ENCODE measurements around the gene GPR3.

- TF ChIP-seq, protein P1, sequence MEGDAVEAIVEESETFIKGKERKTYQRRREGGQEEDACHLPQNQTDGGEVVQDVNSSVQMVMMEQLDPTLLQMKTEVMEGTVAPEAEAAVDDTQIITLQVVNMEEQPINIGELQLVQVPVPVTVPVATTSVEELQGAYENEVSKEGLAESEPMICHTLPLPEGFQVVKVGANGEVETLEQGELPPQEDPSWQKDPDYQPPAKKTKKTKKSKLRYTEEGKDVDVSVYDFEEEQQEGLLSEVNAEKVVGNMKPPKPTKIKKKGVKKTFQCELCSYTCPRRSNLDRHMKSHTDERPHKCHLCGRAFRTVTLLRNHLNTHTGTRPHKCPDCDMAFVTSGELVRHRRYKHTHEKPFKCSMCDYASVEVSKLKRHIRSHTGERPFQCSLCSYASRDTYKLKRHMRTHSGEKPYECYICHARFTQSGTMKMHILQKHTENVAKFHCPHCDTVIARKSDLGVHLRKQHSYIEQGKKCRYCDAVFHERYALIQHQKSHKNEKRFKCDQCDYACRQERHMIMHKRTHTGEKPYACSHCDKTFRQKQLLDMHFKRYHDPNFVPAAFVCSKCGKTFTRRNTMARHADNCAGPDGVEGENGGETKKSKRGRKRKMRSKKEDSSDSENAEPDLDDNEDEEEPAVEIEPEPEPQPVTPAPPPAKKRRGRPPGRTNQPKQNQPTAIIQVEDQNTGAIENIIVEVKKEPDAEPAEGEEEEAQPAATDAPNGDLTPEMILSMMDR (CRISPR knock-in tag; IDR thresholded peaks at IDR 0.05): no peak
- TF ChIP-seq, protein P2, sequence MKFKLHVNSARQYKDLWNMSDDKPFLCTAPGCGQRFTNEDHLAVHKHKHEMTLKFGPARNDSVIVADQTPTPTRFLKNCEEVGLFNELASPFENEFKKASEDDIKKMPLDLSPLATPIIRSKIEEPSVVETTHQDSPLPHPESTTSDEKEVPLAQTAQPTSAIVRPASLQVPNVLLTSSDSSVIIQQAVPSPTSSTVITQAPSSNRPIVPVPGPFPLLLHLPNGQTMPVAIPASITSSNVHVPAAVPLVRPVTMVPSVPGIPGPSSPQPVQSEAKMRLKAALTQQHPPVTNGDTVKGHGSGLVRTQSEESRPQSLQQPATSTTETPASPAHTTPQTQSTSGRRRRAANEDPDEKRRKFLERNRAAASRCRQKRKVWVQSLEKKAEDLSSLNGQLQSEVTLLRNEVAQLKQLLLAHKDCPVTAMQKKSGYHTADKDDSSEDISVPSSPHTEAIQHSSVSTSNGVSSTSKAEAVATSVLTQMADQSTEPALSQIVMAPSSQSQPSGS (CRISPR knock-in tag; IDR thresholded peaks at IDR 0.05): no peak
- no peak for TF ChIP-seq AFF4 (CRISPR knock-in tag; IDR thresholded peaks at IDR 0.05)
- TF ChIP-seq TGIF2 (CRISPR knock-in tag; IDR thresholded peaks at IDR 0.05): no peak
- no peak for TF ChIP-seq SIN3B (IDR thresholded peaks at IDR 0.05; ENCODE audit: low read length)
- no peak for TF ChIP-seq MLXIP (CRISPR knock-in tag; IDR thresholded peaks at IDR 0.05; ENCODE audit: borderline replicate concordance)
- TF ChIP-seq TEF (CRISPR knock-in tag; IDR thresholded peaks at IDR 0.05): no peak
- TF ChIP-seq POLR2AphosphoS5 (IDR thresholded peaks at IDR 0.05; ENCODE audit: low read depth, low read length): no peak
Observed at GRCh38 chr1:27394282-27394658, 1.8 kb downstream of the GPR3 start.
